ENCODE data around the gene GYS1. TPM values are rescaled to one million over a fixed set of nuclear protein-coding genes. Genes with fewer than 3 reads are reported as not detected.
A peak's percentile ranks its signal among the peaks of the same experiment; 100 is the strongest.
"Not testable (repeated sequence)": the region's sequence is repeated elsewhere in the genome, so short reads cannot be mapped to it uniquely, and the experiment has no call there.

Gene GYS1
- total RNA-seq, 1 donor from 2014 or later: 69.0 TPM

DNA sequence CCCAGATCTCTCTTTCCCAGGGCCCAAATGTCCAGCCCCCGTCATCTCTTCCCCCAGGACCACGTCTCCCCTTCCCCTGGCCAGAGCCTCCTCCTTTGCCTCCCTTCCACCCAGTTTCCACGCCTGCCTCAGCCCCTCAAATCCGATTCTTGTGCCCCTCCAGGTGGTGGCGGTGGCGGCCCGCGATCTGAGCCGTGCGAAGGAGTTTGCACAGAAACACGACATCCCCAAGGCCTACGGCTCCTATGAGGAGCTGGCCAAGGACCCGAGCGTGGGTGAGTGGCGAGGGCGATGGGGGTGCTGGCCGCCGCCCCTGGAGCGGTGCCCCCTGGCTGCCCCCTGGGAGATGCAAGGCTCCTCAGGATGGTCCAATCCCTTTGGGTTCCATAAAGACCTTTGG, 58.3 kb downstream of the GYS1 start:
- peaks cover 2% of the 10 kb centered on the region for H3K9me3 Mint-ChIP-seq (ENCODE audit: unreplicated experiment)
- H3K4me3 Mint-ChIP-seq (ENCODE audit: unreplicated experiment): no peak overlapping the region
- no peaks in the 10 kb centered on the region for H3K36me3 Mint-ChIP-seq (ENCODE audit: unreplicated experiment)
- TF ChIP-seq, protein P1, sequence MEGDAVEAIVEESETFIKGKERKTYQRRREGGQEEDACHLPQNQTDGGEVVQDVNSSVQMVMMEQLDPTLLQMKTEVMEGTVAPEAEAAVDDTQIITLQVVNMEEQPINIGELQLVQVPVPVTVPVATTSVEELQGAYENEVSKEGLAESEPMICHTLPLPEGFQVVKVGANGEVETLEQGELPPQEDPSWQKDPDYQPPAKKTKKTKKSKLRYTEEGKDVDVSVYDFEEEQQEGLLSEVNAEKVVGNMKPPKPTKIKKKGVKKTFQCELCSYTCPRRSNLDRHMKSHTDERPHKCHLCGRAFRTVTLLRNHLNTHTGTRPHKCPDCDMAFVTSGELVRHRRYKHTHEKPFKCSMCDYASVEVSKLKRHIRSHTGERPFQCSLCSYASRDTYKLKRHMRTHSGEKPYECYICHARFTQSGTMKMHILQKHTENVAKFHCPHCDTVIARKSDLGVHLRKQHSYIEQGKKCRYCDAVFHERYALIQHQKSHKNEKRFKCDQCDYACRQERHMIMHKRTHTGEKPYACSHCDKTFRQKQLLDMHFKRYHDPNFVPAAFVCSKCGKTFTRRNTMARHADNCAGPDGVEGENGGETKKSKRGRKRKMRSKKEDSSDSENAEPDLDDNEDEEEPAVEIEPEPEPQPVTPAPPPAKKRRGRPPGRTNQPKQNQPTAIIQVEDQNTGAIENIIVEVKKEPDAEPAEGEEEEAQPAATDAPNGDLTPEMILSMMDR (IDR thresholded peaks at IDR 0.05; ENCODE audit: partially characterized antibody, unreplicated experiment): no peak
- H3K27me3 Mint-ChIP-seq (ENCODE audit: unreplicated experiment): peaks cover 4% of the 10 kb centered on the region
- peaks cover 3% of the 10 kb centered on the region for H3K4me1 Mint-ChIP-seq (ENCODE audit: low read depth, unreplicated experiment)
- DNase-seq: peak; percentile 27
- H3K27ac Mint-ChIP-seq (ENCODE audit: unreplicated experiment): no peak overlapping the region

DNA sequence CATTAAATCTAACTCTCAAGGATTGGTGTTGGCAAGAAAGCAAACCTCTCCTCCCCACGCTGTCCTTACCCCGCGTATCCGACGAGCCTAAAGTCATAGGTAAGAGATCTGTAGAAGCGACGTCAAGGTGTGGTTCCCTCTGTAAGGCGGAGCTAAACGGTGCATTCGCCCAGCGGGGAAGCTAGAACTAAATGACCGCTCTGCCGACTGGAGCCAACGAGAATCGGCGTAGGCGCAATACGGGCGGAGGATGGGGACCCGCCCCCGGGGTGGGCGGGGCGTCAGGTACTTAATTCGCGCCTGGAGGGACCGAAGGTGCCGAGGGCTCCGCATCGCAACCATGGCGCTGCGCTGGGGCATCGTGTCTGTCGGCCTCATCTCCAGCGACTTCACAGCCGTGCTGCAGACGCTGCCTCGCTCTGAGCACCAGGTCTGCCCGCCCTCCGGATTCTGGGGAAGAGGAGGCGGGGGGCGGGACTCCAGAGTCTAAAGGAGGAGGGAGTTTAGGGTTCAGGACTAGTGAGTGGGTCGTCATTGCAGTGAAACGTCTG, 59.7 kb downstream of the GYS1 start, which contains the start of gene DHDH:
Gene DHDH (plus strand): TSS at position 318 of the 551 bp plus-strand sequence. CDS start 23 bp downstream, at position 341.
- peaks cover 4% of the 10 kb centered on the region for H3K27me3 Mint-ChIP-seq (ENCODE audit: unreplicated experiment)
- peaks cover 3% of the 10 kb centered on the region for H3K4me1 Mint-ChIP-seq (ENCODE audit: low read depth, unreplicated experiment)
- peak within 1 kb of the TSS; percentile 87 for H3K4me3 Mint-ChIP-seq (ENCODE audit: unreplicated experiment)
- TF ChIP-seq, protein P1 (IDR thresholded peaks at IDR 0.05; ENCODE audit: partially characterized antibody, unreplicated experiment): no peak
- DNase-seq: peak; percentile 80
- no peak within 1 kb of the TSS for H3K27ac Mint-ChIP-seq (ENCODE audit: unreplicated experiment)
- no peaks in the 10 kb centered on the region for H3K36me3 Mint-ChIP-seq (ENCODE audit: unreplicated experiment)
- peaks cover 2% of the 10 kb centered on the region for H3K9me3 Mint-ChIP-seq (ENCODE audit: unreplicated experiment)

DNA sequence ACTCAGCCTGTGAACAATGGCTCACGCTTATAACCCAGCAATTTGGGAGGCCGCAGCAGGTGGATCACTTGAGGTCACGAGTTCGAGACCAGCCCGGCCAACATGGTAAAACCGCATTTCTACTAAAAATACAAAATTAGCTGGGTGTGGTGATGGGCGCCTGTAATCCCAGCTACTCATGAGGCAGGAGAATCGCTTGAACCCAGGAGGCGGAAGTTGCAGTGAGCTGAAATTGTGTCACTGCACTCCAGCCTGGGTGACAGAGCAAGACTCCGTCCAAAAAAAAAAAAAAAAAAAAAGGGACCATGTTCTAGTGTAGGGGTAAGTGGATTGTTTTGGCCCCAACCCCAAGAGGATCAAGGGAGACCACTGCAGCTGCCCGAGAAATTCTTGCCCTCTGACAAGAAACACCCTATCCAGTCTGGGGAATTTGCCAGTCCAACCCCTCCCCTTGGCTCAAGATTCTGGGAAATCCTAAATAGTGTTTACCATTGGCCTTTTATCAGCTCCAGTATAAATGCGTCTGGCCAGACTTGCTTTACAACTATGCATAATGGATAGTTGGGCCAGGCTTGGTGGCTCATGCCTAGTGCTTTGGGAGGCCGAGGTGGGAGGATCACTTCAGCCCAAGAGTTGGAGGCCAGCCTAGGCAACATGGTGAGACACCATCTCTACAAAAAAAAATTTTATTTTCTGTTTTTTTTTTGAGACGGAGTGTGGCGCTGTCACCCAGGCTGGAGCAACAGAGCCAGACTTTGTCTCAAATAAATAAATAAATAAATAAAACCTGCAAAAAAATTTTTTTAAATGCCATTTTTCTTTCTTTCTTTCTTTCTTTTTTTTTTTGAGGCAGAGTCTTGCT, 64.7 kb downstream of the GYS1 start:
- H3K9me3 Mint-ChIP-seq (ENCODE audit: unreplicated experiment): no peaks in the 10 kb centered on the region
- TF ChIP-seq, protein P1 (IDR thresholded peaks at IDR 0.05; ENCODE audit: partially characterized antibody, unreplicated experiment): no peak

DNA sequence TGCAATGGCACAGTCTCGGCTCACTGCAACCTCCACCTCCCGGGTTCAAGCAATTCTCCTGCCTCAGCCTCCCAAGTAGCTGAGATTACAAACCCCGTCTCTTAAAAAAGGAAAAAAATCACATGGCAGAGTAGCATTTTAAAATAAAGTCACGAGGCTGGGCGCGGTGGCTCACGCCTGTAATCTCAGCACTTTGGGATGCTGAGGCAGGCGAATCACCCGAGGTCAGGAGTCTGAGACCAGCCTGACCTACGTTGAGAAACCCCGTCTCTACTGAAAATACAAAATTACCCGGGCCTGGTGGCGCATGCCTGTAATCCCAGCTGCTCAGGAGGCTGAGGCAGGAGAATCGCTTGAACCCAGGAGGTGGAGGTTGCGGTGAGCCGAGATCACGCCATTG, 65.4 kb downstream of the GYS1 start:
- not testable (repeated sequence) for H3K36me3 Mint-ChIP-seq (ENCODE audit: unreplicated experiment); H3K27me3 Mint-ChIP-seq (ENCODE audit: unreplicated experiment); H3K27ac Mint-ChIP-seq (ENCODE audit: unreplicated experiment); H3K4me1 Mint-ChIP-seq (ENCODE audit: low read depth, unreplicated experiment); H3K4me3 Mint-ChIP-seq (ENCODE audit: unreplicated experiment); DNase-seq; H3K9me3 Mint-ChIP-seq (ENCODE audit: unreplicated experiment)

More for the DNA sequence above, 64.7 kb downstream of the GYS1 start:
- Mint-ChIP-seq H3K27ac (ENCODE audit: unreplicated experiment) (no peak overlapping the region), H3K27me3 (ENCODE audit: unreplicated experiment) (peaks cover 6% of the 10 kb centered on the region), H3K36me3 (ENCODE audit: unreplicated experiment) (no peaks in the 10 kb centered on the region), H3K4me1 (ENCODE audit: low read depth, unreplicated experiment) (peaks cover 3% of the 10 kb centered on the region), H3K4me3 (ENCODE audit: unreplicated experiment) (no peak overlapping the region)
- no peak for DNase-seq

DNA sequence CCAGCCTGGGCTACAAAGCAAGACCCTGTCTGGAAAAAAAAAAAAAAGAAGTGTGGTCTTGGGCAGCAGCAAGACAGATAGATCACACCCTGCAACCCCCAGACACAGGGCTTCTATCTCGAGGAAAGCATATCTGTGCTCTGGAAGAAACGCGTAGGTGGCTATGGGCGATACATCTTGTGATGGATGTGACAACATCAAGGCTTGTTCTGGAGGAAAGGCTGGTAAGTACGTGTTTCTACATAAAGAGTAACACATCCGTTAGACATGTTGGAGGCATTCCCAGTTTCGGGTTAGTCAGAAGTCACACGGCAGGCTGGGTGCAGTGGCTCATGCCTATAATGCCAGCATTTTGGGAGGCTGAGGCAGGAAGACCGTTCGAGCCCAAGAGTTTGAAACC, 66.2 kb downstream of the GYS1 start:
- no peaks in the 10 kb centered on the region for H3K4me1 Mint-ChIP-seq (ENCODE audit: low read depth, unreplicated experiment)
- H3K9me3 Mint-ChIP-seq (ENCODE audit: unreplicated experiment): peaks cover 2% of the 10 kb centered on the region
- H3K36me3 Mint-ChIP-seq (ENCODE audit: unreplicated experiment): no peaks in the 10 kb centered on the region
- H3K27me3 Mint-ChIP-seq (ENCODE audit: unreplicated experiment): peaks cover 6% of the 10 kb centered on the region
- H3K4me3 Mint-ChIP-seq (ENCODE audit: unreplicated experiment): no peak overlapping the region
- TF ChIP-seq, protein P1 (IDR thresholded peaks at IDR 0.05; ENCODE audit: partially characterized antibody, unreplicated experiment): no peak
- H3K27ac Mint-ChIP-seq (ENCODE audit: unreplicated experiment): no peak overlapping the region
- DNase-seq: no peak

DNA sequence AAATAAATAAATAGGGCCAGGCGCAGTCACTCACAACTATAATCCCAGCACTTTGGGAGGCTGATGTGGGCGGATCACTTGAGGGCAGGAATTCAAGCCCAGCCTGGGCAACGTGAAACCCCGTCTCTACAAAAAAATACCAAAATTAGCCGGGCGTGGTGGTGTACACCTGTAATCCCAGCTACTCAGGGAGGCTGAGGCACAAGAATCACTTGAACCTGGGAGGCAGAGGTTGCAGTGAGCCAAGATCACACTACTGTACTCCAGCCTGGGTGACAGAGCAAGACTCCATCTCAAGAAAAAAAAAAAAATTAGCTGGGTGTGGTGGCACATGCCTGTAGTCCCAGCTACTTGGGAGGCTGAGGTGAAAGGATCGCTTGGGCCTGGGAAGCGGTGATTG, 67.2 kb downstream of the GYS1 start:
- H3K27ac Mint-ChIP-seq (ENCODE audit: unreplicated experiment); H3K9me3 Mint-ChIP-seq (ENCODE audit: unreplicated experiment); DNase-seq; H3K27me3 Mint-ChIP-seq (ENCODE audit: unreplicated experiment); H3K4me1 Mint-ChIP-seq (ENCODE audit: low read depth, unreplicated experiment); H3K4me3 Mint-ChIP-seq (ENCODE audit: unreplicated experiment); H3K36me3 Mint-ChIP-seq (ENCODE audit: unreplicated experiment): not testable (repeated sequence)

Measured in glutamatergic neuron (in vitro differentiated cells).